Heart right ventricle (tissue), 16 donors: ENCODE results near the gene KIAA1614. TPM values are rescaled to one million over a fixed set of nuclear protein-coding genes. Genes with fewer than 3 reads are reported as not detected.
A peak's percentile ranks its signal among the peaks of the same experiment; 100 is the strongest.

Experiments used
- ATAC-seq, 8 donors: fragments of 200-7000 bp; cut with Tn5 transposase; one replicate each; pipeline ENCODE4 v1.9.1; 2020; ENCODE audit warnings: mild to moderate bottlenecking in 8 of 8, moderate library complexity in 8 of 8, moderate number of reproducible peaks in 1 of 8
- DNase-seq, 2 donors: peaks; one replicate each; pipeline ENCODE4 v3.0.0-alpha.2; 2020
- H3K27ac ChIP-seq, 10 donors: fragments of 200-600 bp; sonication (generic) in 2 of 10; one replicate each; pipeline versions ENCODE4 v1.5.0 to v1.8.0; 2020 to 2022; ENCODE audit warnings: mild to moderate bottlenecking in 3 of 10
- H3K27me3 ChIP-seq, 7 donors: fragments of 200-600 bp; one replicate each; pipeline ENCODE4 v1.8.0; 2021 to 2022; ENCODE audit warnings: mild to moderate bottlenecking in 2 of 7
- H3K36me3 ChIP-seq, 9 donors: fragments of 200-600 bp; sonication (generic) in 1 of 9; one replicate each; pipeline versions ENCODE4 v1.5.0 to v1.8.0; 2020 to 2022; ENCODE audit warnings: mild to moderate bottlenecking in 2 of 9
- H3K4me1 ChIP-seq, 9 donors: fragments of 200-600 bp; sonication (generic) in 1 of 9; one replicate each; pipeline versions ENCODE4 v1.5.0 to v1.8.0; 2020 to 2022; ENCODE audit warnings: mild to moderate bottlenecking in 4 of 9
- H3K4me3 ChIP-seq, 10 donors: fragments of 200-600 bp; sonication (generic) in 2 of 10; one replicate each; pipeline versions ENCODE4 v1.5.0 to v1.8.0; 2020 to 2022; ENCODE audit warnings: mild to moderate bottlenecking in 7 of 10, moderate library complexity in 2 of 10
- H3K9me3 ChIP-seq, 11 donors: fragments of 200-600 bp in 10 of 11; sonication (generic) in 2 of 11; one replicate each; pipeline versions ENCODE4 v1.5.0 to v1.8.0; 2013 to 2022; ENCODE audit warnings: mild to moderate bottlenecking in 2 of 11, control low read depth in 1 of 11, moderate library complexity in 1 of 11
- CTCF ChIP-seq, 9 donors: fragments of 200-600 bp; sonication (generic) in 2 of 9; IDR thresholded peaks; one replicate each; pipeline versions ENCODE4 v1.5.0 to v1.8.0; 2021 to 2022; ENCODE audit warnings: antibody characterized with exemption in 9 of 9, mild to moderate bottlenecking in 5 of 9, moderate library complexity in 1 of 9
- WGBS, 2 donors: extraction: QIAGEN DNeasy Blood & Tissue Kit; methylation state at CpG; one replicate each; pipeline ENCODE4 v1.1.7; 2013; ENCODE audit warnings: inconsistent platforms in 1 of 2; 5-methylcytosine and 5-hydroxymethylcytosine counted together
- intact Hi-C, 10 donors: fragments of 100-400 bp; cut with DNase I; formaldehyde crosslinking; loops; one replicate each; pipeline versions ENCODE4 v1.11.1 to v1.14.2; 2022
- polyA plus RNA-seq, 2 donors: library from polyadenylated mRNA; stranded (reverse); fragments of 200-250 nt; gene quantifications; one replicate each; pipeline ENCODE4 v1.2.3, GENCODE V29; 2013
- total RNA-seq, 10 donors: library from RNA; stranded (reverse); fragmentation: NEBNext Ultra II Directional in 3 of 10; extraction: Animal tissue kit (Norgen Biotek cat#: 25700) in 3 of 10; gene quantifications; one replicate each; pipeline versions ENCODE4 v1.2.1 to v1.2.4, GENCODE V29; 2021 to 2023
- donor health status: Arrhythmogenic right ventricular cardiomyopathy.
- donor health status: ischemic (EF 13 %, LVEDD 7.1; RV severe dilation, severe dysfunction).
- donor health status: healthy with polysubstance abuse.
- donor health status: DM: no; HTN: yes; CAD: no.
- donor health status: DM: no; HTN: no; CAD: no.
- donor health status: ischemic (EF 25% LVEDD 6.9; RV normal size, moderate dysfunction).
- donor health status: ischemic (EF 25% LVEDD 5.7; RV mildly dilated, moderate dysfunction).
- donor health status: healthy.
- donor health status: DM: yes; HTN: yes; CAD: no.
- donor health status: Ischemic cardiomyopathy.
- donor health status: ischemic (EF 35%, LVEDD 5.7; RV mildly dilated, moderate dysfunction).
- donor health status: nonischemic (EF 11% LVEDD 7.7; RV severe dilation, severe dysfunction).
- donor health status: DM: yes; HTN: yes; CAD: no.
- donor health status: PGD.
- donor health status: ischemic (EF 29% LVEDD 5.4; RV normal size, mild dysfunction).
- donor health status: nonischemic (EF 23%, LVEDD 6.1; RV moderate dilation, normal function).

KIAA1614 gene
- total and polyA plus RNA-seq, 12 donors: 4.7 to 13.6 (median 6.4) TPM

- H3K27ac ChIP-seq: no peak overlapping the region
- no peak for ATAC-seq
- DNase-seq: no peak
- no peak for TF ChIP-seq CTCF (IDR thresholded peaks at IDR 0.05)
- no peaks in the 10 kb centered on the region for H3K9me3 ChIP-seq
- no peak overlapping the region for H3K4me3 ChIP-seq
- H3K4me1 ChIP-seq: peaks cover 0 to 31% (median 0%) of the 10 kb centered on the region in 9 donors
- no peaks in the 10 kb centered on the region for H3K27me3 ChIP-seq
- 98 to 100% methylated on average over 3 of the region's 3 CpGs for WGBS, 2 donors
- intact Hi-C loops: loop anchor here in 1 of 10 donors (5.0 kb wide), 1 partner anchor 271 kb away; no protein-coding TSS in a partner anchor
- H3K36me3 ChIP-seq: no peaks in the 10 kb centered on the region
These were observed 16.5 kb upstream of the KIAA1614 start for GRCh38 chr1:180896161-180896560.

- Histone ChIP-seq H3K9me3 (no peaks in the 10 kb centered on the region), H3K36me3 (no peaks in the 10 kb centered on the region), H3K4me3 (no peak overlapping the region), H3K27ac (no peak overlapping the region), H3K27me3 (no peaks in the 10 kb centered on the region), H3K4me1 (peaks cover 0 to 19% (median 0%) of the 10 kb centered on the region in 9 donors)
- intact Hi-C loops: loop anchor here in 1 of 10 donors (5.0 kb wide), 1 partner anchor 269 kb away; no protein-coding TSS in a partner anchor
- ATAC-seq: peak in 3 of 8 donors; percentile 35 to 66 (median 50)
- WGBS, 2 donors: 53 to 58% methylated on average over 5 of the region's 5 CpGs
- DNase-seq: peak in 1 of 2 donors; percentile 42
- TF ChIP-seq CTCF (IDR thresholded peaks at IDR 0.05): no peak
These were observed 14.1 kb upstream of the KIAA1614 start for GRCh38 chr1:180898441-180899219.

- Histone ChIP-seq H3K4me3 (no peak overlapping the region), H3K27me3 (no peaks in the 10 kb centered on the region), H3K9me3 (no peaks in the 10 kb centered on the region), H3K4me1 (peaks cover 0 to 14% (median 0%) of the 10 kb centered on the region in 9 donors), H3K27ac (no peak overlapping the region), H3K36me3 (no peaks in the 10 kb centered on the region)
- 90 to 95% methylated on average over 7 of the region's 7 CpGs for WGBS, 2 donors
- DNase-seq (peak in 1 of 2 donors; percentile 0), ATAC-seq (peak in 1 of 8 donors; percentile 20)
- intact Hi-C loops: loop anchor here in 1 of 10 donors (5.0 kb wide), 1 partner anchor 268 kb away; no protein-coding TSS in a partner anchor
- no peak for TF ChIP-seq CTCF (IDR thresholded peaks at IDR 0.05)
These were observed 13.4 kb upstream of the KIAA1614 start for GRCh38 chr1:180899262-180899661.

- TF ChIP-seq CTCF (IDR thresholded peaks at IDR 0.05): no peak
- H3K27ac ChIP-seq: no peak overlapping the region
- H3K9me3 ChIP-seq: no peaks in the 10 kb centered on the region
- intact Hi-C loops: no loop called here
- H3K27me3 ChIP-seq: no peaks in the 10 kb centered on the region
- no peak overlapping the region for H3K4me3 ChIP-seq
- ATAC-seq (no peak), DNase-seq (peak in 1 of 2 donors; percentile 1)
- 90 to 91% methylated on average over 13 of the region's 13 CpGs for WGBS, 2 donors
- no peaks in the 10 kb centered on the region for H3K36me3 ChIP-seq
- H3K4me1 ChIP-seq: peaks cover 0 to 14% (median 0%) of the 10 kb centered on the region in 9 donors
These were observed 11.4 kb upstream of the KIAA1614 start for GRCh38 chr1:180901076-180901990.
